Neuron (in vitro differentiated cells): ENCODE results near the gene HCFC1.

Experiments used
- H2AFZ ChIP-seq: one replicate; pipeline ENCODE4 v1.6.1; 2013; ENCODE audit warnings: low read depth, mild to moderate bottlenecking, inconsistent platforms, low read length, moderate library complexity
- H3K27me3 ChIP-seq: one replicate; pipeline ENCODE4 v1.6.1; 2013; ENCODE audit warnings: low read length; ENCODE audit not compliant: insufficient read depth
- H3K36me3 ChIP-seq: one replicate; pipeline ENCODE4 v1.6.1; 2013; ENCODE audit warnings: low read length; ENCODE audit not compliant: insufficient read depth
- H3K4me1 ChIP-seq: one replicate; pipeline ENCODE4 v1.6.1; 2013; ENCODE audit warnings: low read length; ENCODE audit not compliant: insufficient read depth
- H3K4me3 ChIP-seq: 2 replicates; pipeline ENCODE4 v1.5.1; 2013; ENCODE audit warnings: mild to moderate bottlenecking, low read length, moderate library complexity
- H3K9me3 ChIP-seq: one replicate; pipeline ENCODE4 v1.6.1; 2013; ENCODE audit warnings: low read length

Gene HCFC1

DNA sequence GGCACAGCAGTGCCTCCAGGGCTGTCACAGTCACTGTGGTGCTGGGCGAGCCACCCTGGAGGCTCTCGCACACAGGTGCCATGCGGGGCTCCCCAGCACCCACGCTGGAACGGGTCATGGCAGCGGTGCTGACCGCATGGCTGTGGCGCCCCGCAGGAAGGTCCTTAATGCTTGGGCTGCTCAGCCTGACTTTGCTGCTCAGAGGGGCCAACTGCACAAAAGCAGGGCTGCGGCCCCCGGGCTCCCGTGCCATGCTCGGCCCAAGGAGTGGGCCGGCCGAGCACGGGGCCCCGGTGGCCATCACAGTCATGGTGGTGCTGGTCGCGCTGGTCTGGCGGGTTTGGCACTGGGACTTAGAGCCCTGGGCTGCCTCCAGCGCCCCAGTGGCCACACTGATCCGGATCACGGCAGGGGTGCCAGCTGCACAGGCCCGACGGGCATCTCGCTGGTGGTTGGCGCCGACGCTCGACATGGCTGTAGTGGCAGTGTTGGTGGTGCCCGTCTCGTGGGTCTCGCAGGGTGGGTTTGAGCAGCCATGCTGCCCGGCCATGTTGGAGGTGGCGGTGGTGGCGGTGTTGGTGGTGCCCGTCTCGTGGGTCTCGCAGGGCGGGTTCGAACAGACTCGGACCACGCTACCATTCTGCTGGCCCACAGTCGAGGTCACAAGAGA, 16.9 kb downstream of the HCFC1 start:
- no peaks in the 10 kb centered on the region for H3K9me3 ChIP-seq
- H3K36me3 ChIP-seq, result peaks cover 79% of the 10 kb centered on the region
- H3K4me1 ChIP-seq, result peaks cover 4% of the 10 kb centered on the region
- H3K27me3 ChIP-seq, result no peaks in the 10 kb centered on the region
- H2AFZ ChIP-seq, result no peak overlapping the region
- H3K4me3 ChIP-seq, result no peak overlapping the region

DNA sequence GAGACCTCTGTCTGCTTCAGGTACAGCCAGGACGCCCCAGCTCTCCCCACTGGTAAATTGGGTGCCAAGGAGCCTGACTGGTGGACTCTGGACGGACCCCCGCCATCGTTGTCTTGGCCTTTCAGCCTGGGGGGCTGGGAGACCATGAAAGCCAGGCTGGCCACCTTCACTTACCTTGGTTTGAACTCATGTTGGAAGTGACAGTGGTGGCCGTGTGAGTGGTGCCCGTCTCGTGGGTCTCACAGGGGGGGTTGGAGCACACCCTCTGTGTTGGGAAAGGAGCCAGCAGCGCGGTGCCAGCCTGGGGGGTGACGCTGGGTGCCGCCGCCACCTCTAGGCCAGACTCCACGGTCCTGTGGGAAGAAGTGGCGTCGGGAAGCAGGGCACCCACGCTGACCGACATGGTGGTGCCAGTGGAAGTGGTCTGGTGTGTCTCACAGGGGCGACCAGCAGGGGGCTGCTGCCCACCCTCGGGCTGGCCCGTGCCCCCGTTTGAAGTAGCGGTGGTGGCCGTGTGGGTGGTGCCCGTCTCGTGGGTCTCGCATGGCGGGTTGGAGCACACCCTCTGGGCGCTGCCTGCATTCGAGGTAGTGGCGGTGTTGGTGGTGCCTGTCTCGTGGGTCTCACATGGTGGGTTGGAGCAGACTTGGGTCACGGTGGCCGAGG, 17.6 kb downstream of the HCFC1 start:
- Histone ChIP-seq H3K36me3 (peaks cover 79% of the 10 kb centered on the region), H3K27me3 (no peaks in the 10 kb centered on the region), H3K4me3 (no peak overlapping the region), H2AFZ (no peak overlapping the region), H3K4me1 (peaks cover 8% of the 10 kb centered on the region), H3K9me3 (no peaks in the 10 kb centered on the region)

DNA sequence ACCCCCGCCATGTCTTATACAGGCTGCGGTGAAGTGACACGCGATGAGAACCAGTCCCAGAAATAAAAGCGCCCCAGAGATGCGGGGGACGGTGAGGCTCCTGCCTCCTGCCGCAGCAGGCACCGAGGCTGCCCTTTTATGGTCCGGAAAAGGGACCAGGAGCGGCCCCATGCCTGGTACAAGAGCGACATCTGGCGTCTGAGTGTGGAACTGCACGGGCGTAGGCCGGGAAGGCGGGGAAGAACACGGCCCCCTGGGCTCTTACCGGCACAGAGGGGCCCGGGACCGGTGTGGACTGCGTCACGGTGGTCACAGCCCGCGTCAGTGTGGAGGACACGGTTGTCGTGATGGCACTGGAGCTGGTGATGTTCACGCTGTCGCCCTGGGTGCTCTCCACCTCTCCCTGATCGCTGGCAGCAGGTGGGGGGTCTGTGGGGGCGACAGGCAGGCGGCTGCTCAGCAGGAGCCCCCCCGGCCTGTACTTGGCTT, 18.2 kb downstream of the HCFC1 start:
- H3K9me3 ChIP-seq, result no peaks in the 10 kb centered on the region
- H3K36me3 ChIP-seq, result peaks cover 73% of the 10 kb centered on the region
- H3K4me1 ChIP-seq, result peaks cover 14% of the 10 kb centered on the region
- H2AFZ ChIP-seq, result no peak overlapping the region
- no peaks in the 10 kb centered on the region for H3K27me3 ChIP-seq
- no peak overlapping the region for H3K4me3 ChIP-seq

DNA sequence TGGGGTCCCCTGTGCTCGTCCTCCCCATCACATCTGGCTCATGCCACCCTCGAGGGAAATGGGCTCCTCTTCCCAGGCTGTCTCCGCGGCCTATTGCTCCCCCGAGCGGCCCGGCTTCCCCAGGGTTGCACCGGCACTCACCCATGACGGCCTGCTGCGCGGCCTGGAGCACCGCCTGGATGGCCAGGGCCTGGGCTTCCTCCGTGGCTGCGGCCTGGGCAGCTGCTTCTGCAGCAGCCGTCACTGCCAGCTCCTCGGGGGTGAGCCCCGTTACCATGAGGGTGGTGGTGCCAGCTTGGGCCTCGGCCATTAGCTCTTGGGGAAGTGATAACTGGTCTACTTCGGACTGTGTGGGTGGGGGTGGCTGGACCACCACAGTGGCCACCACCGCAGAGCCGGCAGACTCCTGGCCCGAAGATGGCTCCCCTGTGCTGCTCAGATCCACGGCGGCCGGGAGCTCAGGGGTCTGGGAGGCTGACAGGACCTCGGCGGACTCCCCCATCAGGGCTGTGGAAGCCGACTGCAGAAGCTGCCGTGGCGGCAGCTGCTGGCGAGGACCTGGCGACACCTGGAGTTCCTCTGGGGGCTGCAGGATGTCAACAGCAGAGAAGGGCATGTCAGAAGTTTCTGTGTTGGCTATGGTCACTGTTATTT, 19.1 kb downstream of the HCFC1 start:
- Histone ChIP-seq H3K4me1 (peaks cover 23% of the 10 kb centered on the region), H3K27me3 (no peaks in the 10 kb centered on the region), H3K36me3 (peaks cover 72% of the 10 kb centered on the region), H3K9me3 (no peaks in the 10 kb centered on the region), H2AFZ (no peak overlapping the region), H3K4me3 (no peak overlapping the region)

DNA sequence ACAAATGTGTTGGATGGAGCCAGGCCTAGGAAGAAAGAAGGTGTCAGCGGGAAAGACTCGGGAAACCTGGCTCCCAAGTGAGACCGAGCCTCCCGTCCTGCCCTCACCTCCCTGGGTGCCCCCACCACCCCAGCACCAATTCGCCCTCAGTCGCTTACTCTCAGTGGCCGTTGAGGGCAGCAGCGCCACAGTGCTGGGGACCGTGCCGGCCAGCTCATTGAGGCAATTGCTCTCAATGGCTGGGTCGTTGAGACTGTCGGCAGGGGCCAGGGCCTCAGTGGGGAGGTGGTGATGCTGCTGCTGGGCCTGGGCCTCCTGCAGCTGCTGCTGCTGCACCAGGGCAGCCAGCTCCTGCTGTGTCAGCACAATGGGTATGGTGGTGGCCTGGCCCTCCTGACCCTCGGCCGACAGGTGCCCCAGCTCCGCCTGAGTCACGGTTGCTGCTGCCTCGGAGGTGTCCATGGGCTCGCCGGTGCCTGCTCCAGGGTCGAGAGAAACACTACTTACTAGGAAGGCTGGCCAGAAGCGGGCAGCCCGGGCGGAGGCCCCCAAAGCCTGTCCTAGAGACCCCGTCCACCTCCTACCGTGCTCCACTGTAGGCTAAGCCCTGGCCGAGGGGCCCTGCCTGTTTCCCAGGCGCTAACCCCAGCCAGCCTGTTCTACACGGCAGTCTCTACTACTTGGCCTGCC, 19.8 kb downstream of the HCFC1 start:
- H3K4me1 ChIP-seq, result peaks cover 25% of the 10 kb centered on the region
- peaks cover 65% of the 10 kb centered on the region for H3K36me3 ChIP-seq
- H2AFZ ChIP-seq, result no peak overlapping the region
- H3K27me3 ChIP-seq, result no peaks in the 10 kb centered on the region
- no peak overlapping the region for H3K4me3 ChIP-seq
- no peaks in the 10 kb centered on the region for H3K9me3 ChIP-seq

DNA sequence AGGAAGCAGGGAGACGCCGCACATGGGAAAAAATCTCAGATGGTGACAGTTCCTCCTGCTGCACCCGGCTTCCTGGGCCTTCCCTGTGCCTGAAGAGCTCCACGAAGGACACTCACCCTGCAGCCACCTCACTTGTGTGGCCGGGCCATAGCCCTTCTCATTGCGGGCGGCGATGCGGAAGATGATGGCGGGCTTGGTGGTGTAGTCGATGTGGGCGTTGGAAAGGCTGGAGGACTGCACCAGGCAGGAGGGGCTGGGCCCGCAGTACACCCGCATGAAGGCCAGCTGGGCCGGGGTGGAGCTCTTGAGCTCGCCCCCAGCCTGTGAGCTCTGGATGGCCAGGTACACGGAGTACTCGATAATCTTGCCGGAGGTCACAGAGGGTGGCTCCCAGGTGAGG, 21.5 kb downstream of the HCFC1 start:
- Histone ChIP-seq H3K36me3 (peaks cover 50% of the 10 kb centered on the region), H3K4me1 (peaks cover 25% of the 10 kb centered on the region), H3K9me3 (no peaks in the 10 kb centered on the region), H3K27me3 (peaks cover 4% of the 10 kb centered on the region), H2AFZ (no peak overlapping the region), H3K4me3 (no peak overlapping the region)

DNA sequence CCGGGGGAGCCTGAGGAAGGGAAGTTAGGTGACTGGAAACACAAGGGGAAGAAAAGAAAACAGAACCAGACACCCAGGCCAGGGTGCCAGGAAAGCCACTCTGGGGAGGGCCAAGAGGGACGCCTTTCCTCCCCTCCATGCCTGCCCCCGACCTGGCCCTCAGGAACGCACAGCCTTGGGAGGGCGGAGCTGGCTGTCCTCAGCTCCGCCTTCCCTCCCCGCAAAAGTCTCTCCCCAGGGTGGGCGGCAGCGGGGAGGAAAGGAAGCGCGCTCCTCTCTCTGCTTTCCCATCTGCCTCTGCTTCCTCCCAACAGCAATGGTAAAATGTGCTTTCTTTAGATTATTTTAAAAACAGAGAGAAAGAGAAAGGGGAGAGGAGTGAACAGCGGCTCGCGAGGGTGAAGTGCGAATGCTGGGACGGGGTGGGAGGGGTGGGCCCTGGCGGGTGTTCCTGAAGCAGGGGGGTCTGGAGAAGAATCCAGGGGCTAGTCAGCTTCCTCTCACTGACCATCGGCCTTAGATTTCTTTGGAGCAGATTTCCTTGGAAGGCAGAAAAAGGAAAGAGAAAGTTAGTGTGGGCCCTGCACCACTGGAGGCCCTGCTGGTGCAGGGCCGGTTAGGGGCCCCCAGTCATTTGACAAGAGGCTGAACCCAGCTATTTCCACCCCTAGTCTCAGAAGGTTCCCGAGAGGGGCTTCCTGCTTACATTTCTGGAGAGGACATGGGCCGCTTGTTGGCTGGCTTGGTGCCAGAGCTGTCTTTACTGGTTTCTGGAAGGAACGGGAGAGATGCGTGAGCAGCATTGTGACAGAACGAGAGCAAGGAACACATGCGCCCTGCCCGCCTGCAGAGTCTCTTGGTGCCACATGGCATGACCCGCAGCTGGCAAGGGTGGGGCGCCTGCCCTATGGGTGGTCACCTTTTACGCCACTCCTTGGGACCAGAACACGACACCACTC, 22.5 kb downstream of the HCFC1 start:
- Histone ChIP-seq H2AFZ (no peak overlapping the region), H3K36me3 (peaks cover 44% of the 10 kb centered on the region), H3K4me3 (no peak overlapping the region), H3K9me3 (no peaks in the 10 kb centered on the region), H3K4me1 (peaks cover 30% of the 10 kb centered on the region), H3K27me3 (peaks cover 4% of the 10 kb centered on the region)

DNA sequence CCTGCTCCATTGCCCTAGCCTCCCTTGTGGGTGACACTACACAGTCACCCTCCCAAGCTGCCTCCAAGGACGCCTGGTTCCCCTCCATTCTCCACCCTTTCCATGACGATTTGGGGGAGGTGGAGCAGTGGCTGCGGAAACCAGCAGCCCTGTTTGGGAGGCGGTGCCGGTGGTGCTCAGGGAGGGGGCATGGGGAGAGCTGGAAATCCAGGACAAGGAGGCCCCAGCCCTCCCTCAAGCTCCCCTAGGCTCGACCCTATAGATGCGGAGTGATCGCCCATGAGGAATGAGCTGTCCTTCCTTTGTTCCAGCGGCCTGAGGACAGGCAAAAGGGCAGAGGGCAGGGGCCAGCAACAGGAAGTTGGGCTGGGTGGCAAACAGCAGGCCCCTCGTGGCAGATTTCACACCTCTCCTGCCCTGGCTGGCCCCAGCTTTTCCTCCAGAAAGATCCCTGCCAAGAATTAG, 23.6 kb downstream of the HCFC1 start:
- peaks cover 38% of the 10 kb centered on the region for H3K36me3 ChIP-seq
- H3K4me1 ChIP-seq, result peaks cover 31% of the 10 kb centered on the region
- H3K4me3 ChIP-seq, result no peak overlapping the region
- H2AFZ ChIP-seq, result no peak overlapping the region
- H3K9me3 ChIP-seq, result no peaks in the 10 kb centered on the region
- H3K27me3 ChIP-seq, result peaks cover 4% of the 10 kb centered on the region

DNA sequence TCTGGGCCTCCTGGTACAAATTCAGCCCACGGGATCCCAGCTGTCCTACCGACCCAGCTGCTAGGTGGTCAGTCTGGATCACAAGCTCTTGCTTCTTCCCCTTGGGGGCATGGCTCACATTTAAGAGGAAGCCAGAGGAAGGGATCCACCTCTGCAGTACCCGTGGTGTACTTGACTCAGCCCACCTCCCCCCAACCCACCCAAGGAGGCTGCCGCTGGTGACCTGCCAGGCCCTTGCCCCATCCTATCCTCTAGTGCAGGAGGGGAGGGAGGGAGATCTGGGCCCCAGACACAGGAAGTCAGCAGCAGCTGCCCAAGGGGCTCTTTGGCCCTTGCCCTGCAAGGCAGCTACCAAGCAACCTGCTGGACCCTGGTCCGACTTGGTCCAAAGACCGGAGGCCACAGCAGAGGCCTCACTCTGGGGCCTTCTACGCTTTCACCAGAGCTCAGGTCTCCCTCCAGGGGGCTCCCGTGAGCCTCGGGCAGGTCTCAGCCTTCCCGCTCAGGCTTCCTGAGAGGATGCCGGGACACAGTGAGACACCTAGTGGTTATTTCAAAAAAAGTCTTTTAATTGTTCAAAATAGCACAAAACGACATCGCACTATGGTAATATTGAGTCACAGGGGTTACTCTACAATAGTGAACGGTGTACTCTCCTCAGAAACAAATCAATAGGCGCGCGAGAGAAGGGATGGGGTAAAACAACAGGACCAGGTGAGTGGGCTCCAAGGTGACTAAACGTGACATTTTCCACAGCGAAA, 24.4 kb downstream of the HCFC1 start:
- Histone ChIP-seq H2AFZ (no peak overlapping the region), H3K36me3 (peaks cover 33% of the 10 kb centered on the region), H3K4me3 (no peak overlapping the region), H3K4me1 (peaks cover 31% of the 10 kb centered on the region), H3K9me3 (no peaks in the 10 kb centered on the region), H3K27me3 (peaks cover 4% of the 10 kb centered on the region)

DNA sequence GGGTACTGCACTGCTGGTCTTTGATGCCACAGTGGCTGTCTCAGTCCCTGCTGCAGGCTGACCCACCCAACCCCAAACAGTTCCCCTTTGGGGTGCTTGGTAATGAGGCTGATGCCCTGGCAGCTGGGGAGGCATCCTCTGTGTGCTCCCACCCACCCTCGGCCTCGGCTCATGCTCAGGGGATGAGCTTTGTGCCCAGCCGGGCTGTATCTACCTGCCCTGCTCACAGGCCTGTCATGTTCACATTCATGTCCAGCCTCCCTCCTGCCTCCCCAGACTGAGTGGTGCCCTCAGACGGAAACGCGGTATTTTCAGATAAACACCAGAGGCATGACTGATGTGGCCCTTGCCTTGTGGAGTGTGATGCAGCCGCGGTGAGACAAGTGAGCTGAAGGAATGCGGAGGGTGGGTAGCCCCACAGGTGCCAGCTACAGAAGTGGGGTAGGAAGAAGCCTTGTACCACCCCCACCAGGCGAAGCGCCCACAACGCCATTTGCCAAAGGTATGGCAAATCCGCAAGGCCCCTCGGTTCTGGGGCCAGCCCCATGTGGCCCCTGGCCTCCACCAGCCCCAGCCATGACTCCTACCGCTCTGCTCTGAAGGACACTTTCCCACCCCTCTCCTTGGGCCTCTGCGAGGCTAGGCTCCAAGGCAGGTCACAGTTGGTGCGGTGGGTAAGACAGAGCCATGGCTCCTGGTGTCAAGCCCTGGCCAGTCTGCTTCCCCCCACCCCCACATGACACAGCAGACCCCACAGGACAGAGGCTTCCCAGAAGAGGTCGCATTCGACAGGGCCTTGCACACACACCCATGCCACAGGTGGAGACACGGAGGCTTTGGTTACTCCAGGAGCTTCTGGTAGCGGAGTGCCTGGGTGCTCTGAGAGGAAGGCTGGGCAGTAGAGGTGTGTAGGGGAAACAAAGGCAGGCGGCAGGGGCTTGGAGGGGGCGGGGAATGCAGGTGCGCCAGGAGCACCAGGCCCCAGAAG, 25.4 kb downstream of the HCFC1 start:
- peaks cover 33% of the 10 kb centered on the region for H3K4me1 ChIP-seq
- H3K9me3 ChIP-seq, result no peaks in the 10 kb centered on the region
- no peak overlapping the region for H2AFZ ChIP-seq
- H3K36me3 ChIP-seq, result peaks cover 25% of the 10 kb centered on the region
- peaks cover 5% of the 10 kb centered on the region for H3K27me3 ChIP-seq
- H3K4me3 ChIP-seq, result no peak overlapping the region

DNA sequence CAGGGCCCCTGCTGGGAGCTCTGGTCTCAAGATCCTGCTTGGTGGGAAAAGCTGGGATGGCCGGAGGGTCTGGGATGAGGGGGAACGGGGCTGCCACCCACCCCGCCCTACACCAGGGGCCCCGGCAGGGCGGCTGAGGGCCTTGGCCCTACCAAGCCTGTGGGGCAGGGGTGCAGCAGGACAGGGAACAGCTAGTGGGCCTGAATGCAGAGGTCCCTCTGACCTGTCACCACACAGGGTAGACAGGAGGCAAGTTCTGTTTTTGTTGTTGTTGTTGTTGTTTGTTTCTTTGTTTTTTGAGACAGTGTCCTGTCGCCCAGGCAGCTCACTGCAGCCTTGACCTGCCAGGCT, 26.8 kb downstream of the HCFC1 start:
- Histone ChIP-seq H3K4me3 (no peak overlapping the region), H3K27me3 (peaks cover 6% of the 10 kb centered on the region), H2AFZ (no peak overlapping the region), H3K9me3 (no peaks in the 10 kb centered on the region), H3K36me3 (peaks cover 12% of the 10 kb centered on the region), H3K4me1 (peaks cover 32% of the 10 kb centered on the region)
